Natural killer cell (primary cell): ENCODE data around the gene TP53I3. TPM values are rescaled to one million over a fixed set of nuclear protein-coding genes. Genes with fewer than 3 reads are reported as not detected.
A peak's percentile ranks its signal among the peaks of the same experiment; 100 is the strongest.

Experiments used
- ATAC-seq, 3 donors: fragments of 150-1000 bp in 2 of 3; fragments of 200-7000 bp in 1 of 3; cut with Tn5 transposase; 1 replicate in 1 of 3; 2 replicates in 2 of 3; pipeline ENCODE4 v1.10.0; 2021; ENCODE audit warnings: mild to moderate bottlenecking in 2 of 3, moderate library complexity in 2 of 3
- DNase-seq, 2 donors: peaks; one replicate each; pipeline versions ENCODE4 v3.0.0 to v3.0.0-alpha.2; 2013 to 2021; ENCODE audit warnings: mixed read lengths in 1 of 2
- H3K27ac ChIP-seq: one replicate; pipeline ENCODE4 v1.5.1; 2013; ENCODE audit warnings: mild to moderate bottlenecking, low read length
- H3K27me3 ChIP-seq: one replicate; pipeline ENCODE4 v1.6.1; 2013; ENCODE audit warnings: low read length; ENCODE audit not compliant: control insufficient read depth, insufficient read depth
- H3K36me3 ChIP-seq: one replicate; pipeline ENCODE4 v1.6.1; 2013; ENCODE audit warnings: low read length; ENCODE audit not compliant: control insufficient read depth, insufficient read depth
- H3K4me1 ChIP-seq: one replicate; pipeline ENCODE4 v1.6.1; 2013; ENCODE audit warnings: low read length; ENCODE audit not compliant: control insufficient read depth, insufficient read depth
- H3K4me3 ChIP-seq: one replicate; pipeline ENCODE4 v1.5.1; 2013; ENCODE audit warnings: low read length
- H3K9me3 ChIP-seq: one replicate; pipeline ENCODE4 v1.6.1; 2013; ENCODE audit warnings: low read length; ENCODE audit not compliant: control insufficient read depth, insufficient read depth
- H3K27ac Mint-ChIP-seq, 2 donors: one replicate each; pipeline ENCODE4 v1.8.0; 2022; ENCODE audit warnings: mild to moderate bottlenecking in 2 of 2, mixed read lengths in 2 of 2, moderate library complexity in 1 of 2
- H3K27me3 Mint-ChIP-seq, 2 donors: one replicate each; pipeline ENCODE4 v1.8.0; 2022; ENCODE audit warnings: low read depth in 2 of 2, mixed read lengths in 2 of 2
- H3K36me3 Mint-ChIP-seq: one replicate; pipeline ENCODE4 v1.8.0; 2022; ENCODE audit warnings: mixed read lengths
- H3K4me1 Mint-ChIP-seq, 2 donors: one replicate each; pipeline ENCODE4 v1.8.0; 2022; ENCODE audit warnings: mixed read lengths in 2 of 2
- H3K4me3 Mint-ChIP-seq: one replicate; pipeline ENCODE4 v1.8.0; 2022; ENCODE audit warnings: mild to moderate bottlenecking, moderate library complexity, mixed read lengths
- H3K9me3 Mint-ChIP-seq, 2 donors: one replicate each; pipeline ENCODE4 v1.8.0; 2022; ENCODE audit warnings: mixed read lengths in 2 of 2
- CTCF ChIP-seq: fragments of 200-600 bp; IDR thresholded peaks from one replicate; pipeline ENCODE4 v1.8.0; 2022; ENCODE audit warnings: antibody characterized with exemption
- WGBS: methylation state at CpG from one replicate; pipeline ENCODE4 v1.1.7; 2013; ENCODE audit warnings: missing lambda C conversion rate; ENCODE audit not compliant: insufficient coverage; 5-methylcytosine and 5-hydroxymethylcytosine counted together
- intact Hi-C: fragments of 100-400 bp; cut with micrococcal nuclease; formaldehyde crosslinking; loops from one replicate; pipeline ENCODE4 v1.14.2; 2022
- total RNA-seq, 4 donors: library from RNA; stranded (reverse); fragments of 120-200 nt in 1 of 4; gene quantifications; one replicate each; pipeline versions ENCODE4 v1.2.3 to v1.2.4, GENCODE V29; 2013 to 2022

Gene TP53I3
- total RNA-seq, 3 donors from 2014 or later (not counting 1 experiment from before 2014, with no cell fraction given): 1.6 to 2.6 (median 2.0) TPM

DNA sequence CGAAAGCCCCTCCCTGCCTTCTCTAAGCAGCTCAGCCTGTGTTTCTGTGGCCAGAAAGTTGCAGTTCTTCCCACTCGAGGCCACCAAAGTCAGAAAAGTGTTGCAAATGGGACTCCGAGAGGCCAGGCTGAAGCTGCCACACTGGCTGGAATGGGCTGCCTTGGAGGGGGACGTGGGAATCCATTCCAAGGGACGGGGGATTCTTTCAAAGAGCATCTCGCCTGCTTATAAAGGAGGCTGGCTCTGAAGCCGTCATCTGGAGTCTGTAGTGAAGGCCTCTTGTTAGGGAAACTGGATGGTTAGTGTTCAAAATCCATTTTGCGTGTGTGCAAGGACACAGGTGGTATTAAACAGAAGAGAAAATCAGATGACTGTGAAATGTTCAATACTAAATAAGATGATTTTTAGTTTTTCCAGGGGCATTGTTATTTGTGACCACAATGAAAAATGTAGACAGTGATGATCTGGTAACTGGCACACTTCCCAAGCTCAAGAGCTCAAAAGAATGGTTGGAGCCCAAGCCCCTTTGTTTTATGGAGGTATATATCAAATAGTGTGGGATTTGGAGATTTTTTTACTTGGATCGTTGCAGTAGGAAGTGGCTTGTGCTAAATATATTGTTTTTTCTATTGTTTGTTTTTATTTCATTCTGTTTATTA lies 39.4 kb upstream of the TP53I3 start:
- H3K36me3 Mint-ChIP-seq: no peaks in the 10 kb centered on the region
- Histone ChIP-seq H3K9me3 (no peaks in the 10 kb centered on the region), H3K27ac (peak overlapping the region; percentile 81), H3K27me3 (no peaks in the 10 kb centered on the region), H3K4me3 (peak overlapping the region; percentile 65), H3K36me3 (no peaks in the 10 kb centered on the region), H3K4me1 (peaks cover 11% of the 10 kb centered on the region)
- peak overlapping the region; percentile 80 to 83 for H3K27ac Mint-ChIP-seq
- peaks cover 15 to 27% of the 10 kb centered on the region in 2 donors for H3K4me1 Mint-ChIP-seq
- H3K9me3 Mint-ChIP-seq: no peaks in the 10 kb centered on the region
- TF ChIP-seq CTCF: no peak
- DNase-seq (no peak), ATAC-seq (peak in 1 of 3 donors; percentile 11)
- no peaks in the 10 kb centered on the region for H3K27me3 Mint-ChIP-seq
- 14% methylated on average over 8 of the region's 9 CpGs for WGBS
- intact Hi-C loops: no loop called here
- peak overlapping the region; percentile 83 for H3K4me3 Mint-ChIP-seq

- under 1% methylated on average over 103 of the region's 103 CpGs for WGBS
- Mint-ChIP-seq H3K27me3 (no peaks in the 10 kb centered on the region), H3K36me3 (no peaks in the 10 kb centered on the region), H3K4me3 (peak within 1 kb of the TSS; percentile 95), H3K9me3 (no peaks in the 10 kb centered on the region), H3K27ac (peak within 1 kb of the TSS; percentile 83 to 86), H3K4me1 (peaks cover 15 to 27% of the 10 kb centered on the region in 2 donors)
- Histone ChIP-seq H3K27me3 (no peaks in the 10 kb centered on the region), H3K4me3 (peak within 1 kb of the TSS; percentile 65), H3K9me3 (no peaks in the 10 kb centered on the region), H3K36me3 (no peaks in the 10 kb centered on the region), H3K27ac (peak within 1 kb of the TSS; percentile 81), H3K4me1 (peaks cover 11% of the 10 kb centered on the region)
- DNase-seq: peak; percentile 62 to 67
- peak; percentile 89 to 95 (median 91) for ATAC-seq
- intact Hi-C loops: no loop called here
- no peak for TF ChIP-seq CTCF
These were observed 38.7 kb upstream of the TP53I3 start, which contains the start of the genes FAM228B and PFN4 for GRCh38 chr2:24123195-24123921. FAM228B (plus strand) TSS chr2:24123469; CDS start chr2:24124362, 893 bp downstream. PFN4 (minus strand) TSS chr2:24123334; CDS start chr2:24122535, 799 bp downstream.

- 14% methylated on average over 15 of the region's 15 CpGs for WGBS
- peak overlapping the region; percentile 69 for H3K27ac ChIP-seq
- H3K27ac Mint-ChIP-seq: peak overlapping the region; percentile 83 to 86
These were observed 37.9 kb upstream of the TP53I3 start for GRCh38 chr2:24122366-24123194.

More at GRCh38 chr2:24122366-24123194, 37.9 kb upstream of the TP53I3 start:
- Histone ChIP-seq H3K9me3 (no peaks in the 10 kb centered on the region), H3K27me3 (no peaks in the 10 kb centered on the region), H3K4me3 (peak overlapping the region; percentile 65), H3K36me3 (no peaks in the 10 kb centered on the region), H3K4me1 (peaks cover 11% of the 10 kb centered on the region)
- DNase-seq (no peak), ATAC-seq (no peak)
- intact Hi-C loops: no loop called here
- no peaks in the 10 kb centered on the region for H3K36me3 Mint-ChIP-seq
- peaks cover 15 to 27% of the 10 kb centered on the region in 2 donors for H3K4me1 Mint-ChIP-seq
- H3K27me3 Mint-ChIP-seq: no peaks in the 10 kb centered on the region
- no peaks in the 10 kb centered on the region for H3K9me3 Mint-ChIP-seq
- peak overlapping the region; percentile 95 for H3K4me3 Mint-ChIP-seq
- no peak for TF ChIP-seq CTCF
